SK-N-MC (cell line): ENCODE data around the gene ARNT2.

ENCODE experiments used
- DNase-seq: peaks from one replicate; pipeline ENCODE4 v3.0.0-alpha.2; 2011; ENCODE audit warnings: low read depth, low spot score
- H3K27ac ChIP-seq: fragments of 200-600 bp; sonication (generic); 2 replicates; pipeline ENCODE4 v1.5.1; 2016; ENCODE audit warnings: mixed run types
- H3K36me3 ChIP-seq: fragments of 200-600 bp; sonication (generic); 2 replicates; pipeline ENCODE4 v1.6.1; 2017; ENCODE audit warnings: antibody characterized with exemption, low read length, mixed read lengths; ENCODE audit not compliant: insufficient read depth
- H3K4me3 ChIP-seq: fragments of 200-600 bp; sonication (generic); 2 replicates; pipeline ENCODE4 v1.5.1; 2016
- H3K9ac ChIP-seq: fragments of 200-600 bp; sonication (generic); 2 replicates; pipeline ENCODE4 v1.8.0; 2017; ENCODE audit warnings: mixed run types, mixed read lengths; ENCODE audit not compliant: insufficient read length
- H3K9me3 ChIP-seq: fragments of 200-600 bp; sonication (generic); 2 replicates; pipeline ENCODE4 v1.6.1; 2017; ENCODE audit warnings: low read depth, mild to moderate bottlenecking, antibody characterized with exemption, low read length, moderate library complexity, mixed read lengths
- EZH2 ChIP-seq: fragments of 200-600 bp; sonication (generic); IDR thresholded peaks from one replicate; pipeline ENCODE4 v1.6.1; 2017; ENCODE audit warnings: antibody characterized with exemption
- FOXP2 ChIP-seq: optimal IDR thresholded peaks from 2 replicates; pipeline ENCODE3; 2011; ENCODE audit warnings: mild to moderate bottlenecking, moderate library complexity; ENCODE audit not compliant: insufficient read depth; ENCODE audit errors: extremely low read length, control extremely low read depth
- POLR2AphosphoS5 ChIP-seq: IDR thresholded peaks from 2 replicates; pipeline ENCODE4 v1.6.1; 2012; ENCODE audit warnings: mild to moderate bottlenecking, low read depth, low read length, borderline replicate concordance

ARNT2 gene

DNA sequence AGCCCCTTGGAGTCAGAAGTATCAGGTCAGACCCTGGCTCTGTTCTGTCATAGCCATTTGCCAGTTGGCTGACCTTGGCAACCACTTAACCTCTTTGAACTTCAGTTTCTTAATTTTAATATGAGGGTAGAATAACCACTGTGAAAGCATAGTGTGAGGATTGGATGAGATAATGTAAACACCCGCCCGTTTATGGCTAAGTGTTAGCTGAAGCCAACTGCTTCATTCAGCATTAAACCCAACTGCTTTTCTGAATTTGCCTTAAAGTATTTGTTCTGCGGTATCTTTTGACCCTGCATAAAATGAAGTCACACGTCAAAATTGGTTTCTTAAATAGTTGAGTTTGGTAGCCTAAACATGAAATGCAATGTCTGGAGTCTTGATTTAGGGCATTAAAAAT lies 169.4 kb downstream of the ARNT2 start:
- no peak for DNase-seq
- Histone ChIP-seq H3K36me3 (no peaks in the 10 kb centered on the region), H3K9me3 (no peaks in the 10 kb centered on the region), H3K9ac (no peak overlapping the region), H3K27ac (no peak overlapping the region), H3K4me3 (no peak overlapping the region)
- no peak for TF ChIP-seq POLR2AphosphoS5
- TF ChIP-seq EZH2 = no peak
- TF ChIP-seq FOXP2 = no peak

DNA sequence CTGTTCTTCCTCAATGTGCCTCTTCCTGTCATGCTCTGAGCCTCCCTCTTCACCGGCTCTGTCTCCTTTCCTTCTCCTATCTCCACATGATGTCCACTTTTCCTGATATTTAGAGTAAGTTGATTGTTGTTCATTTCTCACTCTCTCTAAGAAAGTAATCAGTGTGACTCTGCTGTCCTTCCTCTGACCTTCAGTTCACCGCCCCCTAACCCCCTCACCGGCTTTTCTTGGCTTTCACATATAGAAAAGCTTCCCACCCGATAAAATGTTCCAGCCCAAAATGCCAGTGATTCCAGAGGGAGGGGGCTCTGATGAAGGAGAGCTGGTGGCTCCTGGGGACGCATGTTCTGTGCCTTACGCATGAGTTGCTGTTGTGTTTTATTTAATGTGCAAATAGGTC lies 170.4 kb downstream of the ARNT2 start:
- Histone ChIP-seq H3K9ac (no peak overlapping the region), H3K9me3 (no peaks in the 10 kb centered on the region), H3K36me3 (no peaks in the 10 kb centered on the region), H3K4me3 (no peak overlapping the region), H3K27ac (no peak overlapping the region)
- DNase-seq = no peak
- TF ChIP-seq FOXP2 = no peak
- TF ChIP-seq POLR2AphosphoS5 = no peak
- no peak for TF ChIP-seq EZH2

DNA sequence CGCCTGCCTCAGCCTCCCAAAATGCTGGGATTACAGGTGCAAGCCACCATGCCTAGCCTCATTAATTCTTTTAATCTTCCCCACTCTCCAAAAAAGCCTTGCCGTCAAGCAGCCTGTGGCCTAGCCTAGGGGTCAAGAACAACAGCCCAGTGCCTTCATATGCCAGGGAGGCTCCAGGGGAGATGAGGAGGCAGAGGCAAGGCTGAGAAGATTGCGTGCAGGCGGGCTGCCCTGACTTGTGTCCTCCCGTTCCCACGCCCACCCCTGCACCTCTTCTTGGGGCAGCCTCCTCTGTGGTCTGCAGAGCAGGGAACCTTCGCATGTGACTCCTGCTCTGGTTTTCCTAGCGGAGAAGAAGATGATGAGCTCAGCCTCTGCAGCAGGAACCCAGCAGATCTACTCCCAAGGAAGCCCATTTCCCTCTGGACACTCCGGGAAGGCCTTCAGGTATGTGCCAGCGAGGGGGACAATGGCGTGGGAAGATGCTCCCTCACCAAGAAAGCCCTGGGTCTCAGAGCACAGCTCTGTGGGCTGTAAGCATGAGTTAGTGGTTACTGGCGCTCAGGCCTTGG lies 172.4 kb downstream of the ARNT2 start:
- Histone ChIP-seq H3K9me3 (no peaks in the 10 kb centered on the region), H3K27ac (no peak overlapping the region), H3K36me3 (no peaks in the 10 kb centered on the region), H3K9ac (no peak overlapping the region), H3K4me3 (no peak overlapping the region)
- no peak for DNase-seq
- TF ChIP-seq EZH2 (no peak), FOXP2 (no peak), POLR2AphosphoS5 (no peak)

- DNase-seq = no peak
- Histone ChIP-seq H3K9ac (no peak overlapping the region), H3K4me3 (no peak overlapping the region), H3K9me3 (no peaks in the 10 kb centered on the region), H3K27ac (no peak overlapping the region), H3K36me3 (no peaks in the 10 kb centered on the region)
- TF ChIP-seq EZH2 (no peak), POLR2AphosphoS5 (no peak), FOXP2 (no peak)
Measured at GRCh38 chr15:80577552-80578205, 173.5 kb downstream of the ARNT2 start.

DNA sequence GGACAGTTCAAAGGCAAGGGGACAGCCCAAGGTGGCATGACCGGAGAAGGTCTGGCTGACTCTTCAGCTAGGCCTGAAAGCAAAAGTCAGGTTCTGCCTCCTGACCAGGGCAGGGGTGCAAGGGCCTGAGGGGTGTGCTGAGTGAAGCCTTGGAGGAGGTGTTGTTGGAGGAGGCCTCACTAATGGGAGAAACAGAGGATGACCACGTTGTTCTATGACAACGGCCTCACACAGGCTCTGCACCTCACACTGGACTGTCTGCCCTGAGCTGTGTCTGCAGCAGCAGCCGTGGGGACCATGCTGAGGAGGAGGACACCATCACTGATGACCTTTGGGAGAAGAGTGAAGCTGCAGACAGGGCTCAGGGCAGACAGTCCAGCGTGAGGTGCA lies 174.0 kb downstream of the ARNT2 start:
- H3K9me3 ChIP-seq = no peaks in the 10 kb centered on the region
- no peak overlapping the region for H3K4me3 ChIP-seq
- no peaks in the 10 kb centered on the region for H3K36me3 ChIP-seq
- no peak for DNase-seq
- no peak overlapping the region for H3K9ac ChIP-seq
- TF ChIP-seq FOXP2 (no peak), POLR2AphosphoS5 (no peak)
- no peak overlapping the region for H3K27ac ChIP-seq

- TF ChIP-seq FOXP2 = no peak
- TF ChIP-seq POLR2AphosphoS5 = no peak
- no peak for TF ChIP-seq EZH2
- H3K9ac ChIP-seq = no peak overlapping the region
- no peaks in the 10 kb centered on the region for H3K36me3 ChIP-seq
- no peaks in the 10 kb centered on the region for H3K9me3 ChIP-seq
- no peak overlapping the region for H3K4me3 ChIP-seq
- H3K27ac ChIP-seq = no peak overlapping the region
- no peak for DNase-seq
Measured at GRCh38 chr15:80578871-80579270, 174.7 kb downstream of the ARNT2 start.

DNA sequence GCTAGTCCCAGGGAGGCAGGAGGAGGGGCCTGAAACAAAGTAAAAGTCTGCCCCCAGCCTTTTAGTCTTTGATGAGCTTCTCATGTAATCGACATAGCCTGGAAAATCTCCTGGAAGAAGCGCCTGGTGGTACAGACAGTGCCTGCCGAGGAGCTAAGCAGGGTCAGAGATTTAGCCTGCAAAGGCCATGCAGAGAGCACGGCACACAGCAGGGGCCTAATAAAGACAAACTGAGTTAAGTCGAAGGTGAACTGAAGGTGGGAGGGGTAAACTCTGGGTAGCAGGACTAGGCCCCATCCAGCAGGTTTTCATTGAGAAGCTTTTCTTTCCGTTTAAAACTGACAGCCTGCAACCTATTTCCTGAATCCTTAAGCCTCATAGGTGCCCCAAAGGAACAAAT lies 175.4 kb downstream of the ARNT2 start:
- no peaks in the 10 kb centered on the region for H3K9me3 ChIP-seq
- no peak overlapping the region for H3K9ac ChIP-seq
- H3K36me3 ChIP-seq = no peaks in the 10 kb centered on the region
- TF ChIP-seq FOXP2 (no peak), EZH2 (no peak), POLR2AphosphoS5 (no peak)
- no peak overlapping the region for H3K27ac ChIP-seq
- DNase-seq = no peak
- no peak overlapping the region for H3K4me3 ChIP-seq

- Histone ChIP-seq H3K9me3 (no peaks in the 10 kb centered on the region), H3K9ac (no peak overlapping the region), H3K36me3 (no peaks in the 10 kb centered on the region), H3K4me3 (no peak overlapping the region), H3K27ac (no peak overlapping the region)
- TF ChIP-seq FOXP2 (no peak), POLR2AphosphoS5 (no peak), EZH2 (no peak)
- DNase-seq = no peak
Measured at GRCh38 chr15:80580106-80580505, 175.9 kb downstream of the ARNT2 start.
